ENCODE results near the gene XAB2.
"Not testable (repeated sequence)": the region's sequence is repeated elsewhere in the genome, so short reads cannot be mapped to it uniquely, and the experiment has no call there.

Gene XAB2

DNA sequence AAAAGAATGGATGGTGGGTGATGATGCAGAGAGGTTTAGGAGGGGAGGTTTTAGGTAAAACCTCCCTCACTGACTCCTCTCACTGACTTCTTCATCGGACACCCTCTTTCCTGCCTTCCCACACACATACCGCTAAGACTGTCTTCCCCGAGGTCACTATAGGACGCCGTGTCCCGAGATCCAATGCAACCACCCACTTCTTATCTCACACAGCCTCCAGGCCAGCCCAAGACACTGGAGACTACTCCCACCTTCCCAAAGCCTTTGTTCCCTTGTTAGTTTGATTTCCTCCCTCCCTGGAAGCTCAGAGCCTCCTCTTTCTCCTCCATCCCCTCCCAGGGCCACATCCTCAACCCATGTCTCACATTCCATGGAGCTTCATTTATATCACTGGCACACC, 50.2 kb downstream of the XAB2 start:
- Histone ChIP-seq H3K9me3 (ENCODE audit: low read length) (no peaks in the 10 kb centered on the region), H3K27me3 (ENCODE audit: control insufficient read depth in 1 of 2, insufficient read depth in 2 of 2, low read length in 2 of 2) (no peaks in the 10 kb centered on the region), H3K4me1 (ENCODE audit: insufficient read depth, low read length) (no peaks in the 10 kb centered on the region), H3K36me3 (ENCODE audit: insufficient read depth, low read length) (no peaks in the 10 kb centered on the region), H3K4me3 (ENCODE audit: low read depth in 1 of 2, low read length in 2 of 2) (no peak overlapping the region), H3K27ac (ENCODE audit: low read depth, low read length) (no peak overlapping the region), H3K9ac (ENCODE audit: low read length) (no peak overlapping the region)

DNA sequence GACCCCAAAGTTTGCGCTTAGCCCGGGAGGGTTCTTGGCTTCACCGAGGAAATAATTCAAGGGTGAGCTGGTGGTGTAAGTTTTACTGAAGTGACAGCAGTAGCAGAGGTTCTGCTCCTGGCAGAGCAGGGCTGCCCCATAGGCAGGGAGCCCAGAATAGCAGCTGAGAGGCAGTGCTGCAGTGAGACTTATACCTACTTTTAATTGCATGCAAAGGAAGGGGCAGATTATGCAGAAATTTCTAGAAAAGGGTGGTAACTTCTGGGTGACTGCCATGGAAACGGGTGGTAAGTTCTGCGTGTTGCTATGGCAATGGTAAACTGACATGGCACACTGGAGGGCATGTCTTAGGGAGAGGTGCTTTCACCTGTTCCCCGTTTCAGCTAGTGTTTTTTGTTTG, 51.2 kb downstream of the XAB2 start:
- Histone ChIP-seq H3K4me3 (ENCODE audit: low read depth in 1 of 2, low read length in 2 of 2) (no peak overlapping the region), H3K27ac (ENCODE audit: low read depth, low read length) (no peak overlapping the region)

DNA sequence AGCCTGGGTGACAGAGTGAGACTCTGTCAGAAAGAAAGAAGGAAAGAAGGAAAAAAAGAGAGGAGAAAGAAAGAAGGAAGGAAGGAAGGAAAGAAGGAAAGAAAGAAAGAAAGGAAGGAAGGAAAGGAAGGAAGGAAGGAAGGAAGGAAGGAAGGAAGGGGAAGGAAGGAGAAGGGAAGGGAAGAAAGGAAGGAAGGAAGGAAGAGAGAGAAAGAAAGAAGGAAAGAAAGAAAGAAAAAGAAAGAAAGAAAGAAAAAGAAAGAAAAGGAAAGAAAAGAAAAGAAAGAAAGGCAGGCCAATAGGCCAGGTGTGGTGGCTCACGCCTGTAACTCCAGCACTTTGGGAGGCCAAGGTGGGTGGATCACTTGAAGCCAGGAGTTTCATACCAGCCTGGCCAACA, 51.9 kb downstream of the XAB2 start:
- not testable (repeated sequence) for H3K36me3 ChIP-seq (ENCODE audit: insufficient read depth, low read length); H3K4me1 ChIP-seq (ENCODE audit: insufficient read depth, low read length); H3K27me3 ChIP-seq (ENCODE audit: control insufficient read depth in 1 of 2, insufficient read depth in 2 of 2, low read length in 2 of 2); H3K4me3 ChIP-seq (ENCODE audit: low read depth in 1 of 2, low read length in 2 of 2); H3K9ac ChIP-seq (ENCODE audit: low read length); H3K27ac ChIP-seq (ENCODE audit: low read depth, low read length); H3K9me3 ChIP-seq (ENCODE audit: low read length)

More for the DNA sequence above, 51.2 kb downstream of the XAB2 start:
- Histone ChIP-seq H3K36me3 (ENCODE audit: insufficient read depth, low read length) (no peaks in the 10 kb centered on the region), H3K9ac (ENCODE audit: low read length) (no peak overlapping the region), H3K27me3 (ENCODE audit: control insufficient read depth in 1 of 2, insufficient read depth in 2 of 2, low read length in 2 of 2) (no peaks in the 10 kb centered on the region), H3K4me1 (ENCODE audit: insufficient read depth, low read length) (no peaks in the 10 kb centered on the region), H3K9me3 (ENCODE audit: low read length) (no peaks in the 10 kb centered on the region)

GRCh38 chr19:7575434-7576040, 53.8 kb downstream of the XAB2 start:
- H3K4me3 ChIP-seq (ENCODE audit: low read depth in 1 of 2, low read length in 2 of 2): no peak overlapping the region
- no peaks in the 10 kb centered on the region for H3K36me3 ChIP-seq (ENCODE audit: insufficient read depth, low read length)
- H3K9me3 ChIP-seq (ENCODE audit: low read length): no peaks in the 10 kb centered on the region
- no peaks in the 10 kb centered on the region for H3K4me1 ChIP-seq (ENCODE audit: insufficient read depth, low read length)
- H3K27me3 ChIP-seq (ENCODE audit: control insufficient read depth in 1 of 2, insufficient read depth in 2 of 2, low read length in 2 of 2): no peaks in the 10 kb centered on the region
- H3K27ac ChIP-seq (ENCODE audit: low read depth, low read length): no peak overlapping the region
- H3K9ac ChIP-seq (ENCODE audit: low read length): no peak overlapping the region

GRCh38 chr19:7570761-7571160, 58.6 kb downstream of the XAB2 start:
- Histone ChIP-seq H3K27ac (ENCODE audit: low read depth, low read length) (no peak overlapping the region), H3K36me3 (ENCODE audit: insufficient read depth, low read length) (no peaks in the 10 kb centered on the region), H3K9ac (ENCODE audit: low read length) (no peak overlapping the region), H3K9me3 (ENCODE audit: low read length) (no peaks in the 10 kb centered on the region), H3K27me3 (ENCODE audit: control insufficient read depth in 1 of 2, insufficient read depth in 2 of 2, low read length in 2 of 2) (no peaks in the 10 kb centered on the region), H3K4me1 (ENCODE audit: insufficient read depth, low read length) (no peaks in the 10 kb centered on the region), H3K4me3 (ENCODE audit: low read depth in 1 of 2, low read length in 2 of 2) (no peak overlapping the region)

Data from muscle layer of colon (tissue), 2 donors.